IPS DF 19.7 (cell line): ENCODE measurements around the gene SPATS1.
A peak's percentile ranks its signal among the peaks of the same experiment; 100 is the strongest.
"Not testable (repeated sequence)": the region's sequence is repeated elsewhere in the genome, so short reads cannot be mapped to it uniquely, and the experiment has no call there.

Experiments
- DNase-seq: peaks from one replicate; pipeline ENCODE4 v3.0.0-alpha.2; 2013; ENCODE audit warnings: low read depth, low spot score

Gene SPATS1

GRCh38 chr6:44311767-44312166 is 30.7 kb upstream of the SPATS1 start:
- no peak for DNase-seq

GRCh38 chr6:44312901-44313788 is 29.3 kb upstream of the SPATS1 start, which contains the start of gene AARS2:
Gene AARS2, minus strand, starts transcription at chr6:44313347. Its CDS starts 24 bp downstream, at chr6:44313323.
- DNase-seq, result peak; percentile 67

DNA sequence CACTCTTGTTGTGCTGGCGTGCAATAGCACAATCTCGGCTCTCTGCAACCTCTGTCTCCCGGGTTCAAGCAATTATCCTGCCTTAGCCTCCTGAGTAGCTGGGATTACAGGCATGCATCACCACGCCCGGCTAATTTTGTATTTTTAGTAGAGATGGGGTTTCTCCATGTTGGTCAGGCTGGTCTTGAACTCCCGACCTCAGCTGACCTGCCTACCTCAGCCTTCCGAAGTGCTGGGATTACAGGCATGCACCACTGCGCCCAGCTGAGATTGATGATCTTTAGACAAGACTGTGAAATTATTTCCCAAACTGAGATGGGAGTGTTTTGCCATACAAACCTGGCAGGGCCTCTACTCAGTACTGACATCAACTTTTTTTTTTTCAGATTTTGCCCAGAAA is 27.8 kb upstream of the SPATS1 start:
- not testable (repeated sequence) for DNase-seq

DNA sequence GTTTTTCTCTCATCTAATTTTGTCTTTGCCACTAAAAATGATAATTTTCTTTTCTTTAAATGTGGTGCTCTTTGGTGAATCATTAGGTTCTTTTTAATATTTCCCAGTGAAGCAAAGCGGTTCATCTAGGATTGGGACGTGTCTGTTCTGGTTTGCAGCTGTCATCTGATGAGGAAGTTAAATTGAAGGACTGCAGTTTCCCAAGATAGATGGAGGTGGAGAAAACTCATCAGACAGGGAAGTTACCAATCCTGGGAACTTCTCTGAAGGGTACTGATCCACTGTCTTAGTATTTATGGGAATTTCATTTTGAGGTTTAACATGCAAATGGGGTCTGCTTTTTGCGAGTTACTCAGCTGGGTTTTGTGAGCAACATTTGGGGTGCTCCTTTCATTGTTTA is 26.9 kb upstream of the SPATS1 start:
- DNase-seq, result no peak

GRCh38 chr6:44315951-44316350 is 26.5 kb upstream of the SPATS1 start:
- no peak for DNase-seq

GRCh38 chr6:44316481-44316880 is 26.0 kb upstream of the SPATS1 start:
- DNase-seq, result no peak

DNA sequence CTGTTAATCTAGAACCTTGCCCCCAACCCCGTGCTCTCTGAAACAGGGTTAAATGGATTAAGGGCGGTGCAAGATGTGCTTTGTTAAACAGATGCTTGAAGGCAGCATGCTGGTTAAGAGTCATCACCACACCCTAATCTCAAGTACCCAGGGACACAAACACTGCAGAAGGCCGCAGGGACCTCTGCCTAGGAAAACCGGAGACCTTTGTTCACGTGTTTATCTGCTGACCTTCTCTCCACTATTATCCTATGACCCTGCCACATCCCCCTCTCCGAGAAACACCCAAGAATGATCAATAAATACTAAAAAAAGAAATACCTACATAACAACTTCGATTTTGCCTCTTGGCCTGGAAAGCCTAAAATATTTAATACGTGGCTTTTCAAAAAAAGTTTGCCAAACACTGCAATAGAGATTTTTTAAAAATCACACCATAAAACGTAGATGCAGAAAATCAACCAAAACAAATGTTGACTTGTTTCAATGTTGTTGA is 25.3 kb upstream of the SPATS1 start:
- not testable (repeated sequence) for DNase-seq

- no peak for DNase-seq
Measured at GRCh38 chr6:44321210-44321609, 21.2 kb upstream of the SPATS1 start.

GRCh38 chr6:44327096-44327495 is 15.4 kb upstream of the SPATS1 start:
- no peak for DNase-seq

DNA sequence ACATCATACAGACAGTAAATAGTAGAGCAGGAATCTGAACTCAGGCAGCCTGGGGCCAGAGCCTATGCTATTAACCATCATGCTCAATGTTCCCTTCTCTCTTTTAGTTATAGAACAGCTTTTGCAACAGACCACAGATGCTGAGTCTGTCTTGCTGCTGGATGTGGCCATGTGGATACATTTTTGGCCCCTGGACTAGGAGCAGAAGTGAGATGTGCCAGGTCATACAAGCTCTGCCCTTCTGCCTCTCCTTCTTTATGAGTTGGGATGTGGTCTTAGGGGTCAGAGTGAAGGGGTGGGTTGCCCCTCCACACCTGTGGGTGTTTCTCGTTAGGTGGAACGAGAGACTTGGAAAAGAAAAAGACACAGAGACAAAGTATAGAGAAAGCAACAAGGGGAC is 14.7 kb upstream of the SPATS1 start:
- no peak for DNase-seq

- not testable (repeated sequence) for DNase-seq
Measured at GRCh38 chr6:44328203-44328602, 14.2 kb upstream of the SPATS1 start.

DNA sequence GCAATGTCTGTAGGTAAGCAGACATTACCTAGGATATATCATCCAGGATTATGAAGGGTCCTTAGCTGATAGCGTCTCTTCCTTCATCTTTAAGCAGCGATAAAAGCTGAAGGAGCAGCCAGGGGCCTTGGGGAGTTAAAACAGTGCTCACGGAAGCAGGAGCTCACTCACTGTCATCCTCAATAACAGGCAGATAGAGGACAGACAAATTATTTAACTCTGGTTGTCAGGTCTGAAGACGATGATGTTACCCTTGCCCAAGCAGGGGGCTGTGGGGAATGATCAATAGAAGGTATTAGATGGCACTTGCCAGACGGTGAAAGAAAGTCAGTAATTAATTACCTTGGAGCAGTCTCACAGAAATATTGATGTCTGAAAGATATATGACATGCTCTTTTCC is 12.6 kb upstream of the SPATS1 start:
- DNase-seq, result no peak

DNA sequence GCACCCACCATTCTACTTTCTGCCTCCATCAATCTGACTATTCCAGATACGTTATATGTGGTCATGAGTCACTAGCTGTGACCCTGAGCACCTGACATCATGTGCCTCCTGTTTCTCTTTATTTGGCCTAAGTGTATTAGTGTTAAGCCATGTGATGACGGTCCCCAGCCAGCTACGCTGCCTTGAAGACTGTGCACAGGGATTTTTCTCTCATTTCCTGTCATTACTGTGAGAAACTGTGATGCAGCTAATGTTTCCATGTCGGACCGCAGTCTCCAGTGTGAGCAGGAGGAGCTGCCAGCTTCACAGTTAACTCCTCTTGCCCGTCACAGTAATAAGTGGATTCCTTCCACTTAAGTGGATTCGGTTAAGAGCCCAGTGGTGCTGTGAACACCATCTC is 9.9 kb upstream of the SPATS1 start:
- DNase-seq, result no peak

DNA sequence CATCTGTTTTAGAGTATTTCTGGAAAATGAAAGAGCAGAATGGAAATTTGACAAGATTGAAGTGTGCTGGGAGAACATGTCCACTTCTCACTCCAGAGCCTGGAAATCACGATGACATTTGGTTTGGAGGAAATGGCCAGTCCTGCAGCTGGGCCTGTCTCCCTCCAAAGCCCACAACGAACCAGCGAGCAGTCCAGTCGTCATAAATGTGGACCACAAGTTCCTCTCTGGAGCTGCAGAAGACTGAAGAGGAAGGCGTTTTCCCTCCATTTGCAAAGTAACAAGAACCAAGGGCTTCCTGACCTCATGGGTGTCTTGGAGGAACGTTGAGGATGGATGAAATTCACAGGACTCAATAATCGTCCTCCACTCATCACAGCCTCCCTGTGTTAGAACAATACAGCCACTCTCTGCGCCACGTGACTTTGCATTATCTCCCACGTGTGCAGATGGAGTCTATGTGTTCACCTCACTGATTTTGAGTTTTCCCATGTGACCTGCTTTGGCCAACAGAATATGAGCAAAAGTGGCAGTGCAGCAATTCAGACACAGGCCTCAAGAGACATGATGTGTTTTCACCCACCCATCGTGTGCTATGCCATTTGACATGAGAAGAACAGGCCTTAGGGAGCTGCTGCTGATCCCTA is 9.1 kb upstream of the SPATS1 start:
- DNase-seq, result no peak

DNA sequence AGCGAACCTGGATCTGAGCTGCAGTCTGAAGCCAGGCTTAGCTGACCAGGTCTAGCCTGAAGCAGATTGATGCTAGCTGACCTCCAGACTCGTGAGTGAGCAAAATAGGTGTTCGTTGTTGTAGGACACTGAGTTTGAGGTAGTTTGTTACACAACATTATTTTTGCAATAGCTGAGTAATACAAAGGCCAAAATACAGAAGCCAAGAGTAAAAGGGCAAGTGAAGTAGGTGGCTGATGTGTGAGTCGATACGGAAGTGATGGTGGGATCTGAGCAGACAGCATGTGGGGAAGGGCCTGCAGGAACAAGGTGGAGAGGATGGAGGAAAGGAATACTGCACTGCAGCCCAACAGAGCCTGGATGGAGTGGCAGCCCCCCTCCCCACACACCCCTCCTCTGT is 8.5 kb upstream of the SPATS1 start:
- DNase-seq, result no peak

DNA sequence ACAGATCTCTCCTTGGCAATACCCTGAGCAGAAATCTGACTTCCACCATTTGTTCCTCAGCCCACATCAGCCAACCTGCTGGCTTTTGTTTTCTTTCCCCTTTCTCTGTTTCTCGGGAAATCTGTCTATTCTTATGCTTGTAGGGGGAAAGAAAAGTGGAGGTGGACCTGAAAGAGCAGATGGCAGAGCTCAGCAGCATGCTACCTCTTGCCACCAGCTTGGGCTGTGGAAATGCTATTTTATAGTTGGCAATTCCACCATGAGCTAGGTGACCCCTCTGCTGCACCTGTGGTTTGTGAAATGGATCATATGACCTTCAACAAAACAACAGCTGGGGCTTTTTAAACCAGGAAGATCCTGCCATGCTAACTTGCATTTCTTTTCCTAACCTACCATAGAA is 6.8 kb upstream of the SPATS1 start:
- DNase-seq, result no peak

GRCh38 chr6:44338228-44339122 is 4.0 kb upstream of the SPATS1 start:
- DNase-seq, result no peak

DNA sequence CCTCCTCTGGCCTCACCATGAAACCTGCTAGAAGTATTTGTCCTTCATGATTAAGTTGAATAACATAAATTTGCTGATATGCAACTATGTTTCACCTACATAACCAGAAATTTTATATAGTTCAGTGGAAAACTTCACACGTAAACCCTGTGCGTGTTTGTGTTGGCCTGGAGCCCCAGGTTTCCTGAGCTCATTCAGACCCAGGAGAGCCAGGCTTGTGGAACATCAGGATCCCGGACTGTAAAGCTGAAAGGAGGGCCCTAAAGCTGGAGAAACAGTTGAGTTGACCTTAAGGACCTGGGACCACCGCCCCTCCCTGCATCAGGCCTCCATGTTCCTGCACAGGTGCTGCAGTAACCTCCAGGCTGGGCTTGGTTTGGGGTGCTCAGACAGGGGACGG is 3.1 kb upstream of the SPATS1 start:
- DNase-seq, result no peak

GRCh38 chr6:44339763-44340625 is 2.5 kb upstream of the SPATS1 start:
- DNase-seq, result no peak

DNA sequence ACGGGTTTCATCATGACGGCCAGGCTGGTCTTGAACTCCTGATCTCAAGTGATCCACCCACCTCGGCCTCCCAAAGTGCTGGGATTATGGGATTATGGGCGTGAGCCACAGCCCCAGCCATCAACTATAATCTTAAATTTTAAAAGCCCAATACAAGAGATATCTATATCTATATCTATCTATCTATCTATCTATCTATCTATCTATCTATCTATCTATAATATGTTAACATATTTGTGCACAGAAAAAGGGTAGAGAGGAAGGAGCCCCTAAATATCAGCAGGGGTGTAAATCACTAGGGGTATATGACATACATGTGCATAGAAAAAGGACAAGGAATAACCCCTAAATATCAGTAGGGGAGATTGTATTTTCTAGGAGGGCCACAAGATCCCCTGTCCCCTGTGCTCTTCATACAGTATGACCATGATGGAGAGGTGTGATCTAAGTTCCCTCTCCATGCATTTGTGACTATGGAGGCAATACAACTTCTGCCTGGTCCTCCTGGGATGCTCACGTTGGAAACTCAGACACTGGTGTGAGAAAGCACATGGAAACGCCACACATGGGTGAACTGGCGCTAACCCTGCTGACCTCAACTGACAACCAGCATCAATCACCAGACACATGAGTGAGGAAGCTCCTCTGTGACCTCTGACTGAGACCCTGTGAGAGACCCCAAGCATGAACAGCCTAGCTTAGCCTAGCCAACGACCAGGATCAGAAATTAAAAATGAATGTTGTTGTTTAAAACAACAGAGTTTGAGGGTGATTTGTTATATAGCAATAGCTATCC is 1.2 kb upstream of the SPATS1 start:
- DNase-seq, result no peak
